T-helper 2 cell treated with Interferon-gamma antibody and Interleukin-4, amounts not matched to agents 100 ng/mL and 5 ng/mL, for 36 hours (primary cell): ENCODE results near the gene NEO1. TPM values are rescaled to one million over a fixed set of nuclear protein-coding genes. Genes with fewer than 3 reads are reported as not detected.

ENCODE experiments used
- intact Hi-C: fragments of 100-400 bp; cut with micrococcal nuclease; formaldehyde crosslinking; loops from one replicate; pipeline ENCODE4 v1.15.1; 2023
- total RNA-seq: library from RNA; stranded (reverse); gene quantifications from 2 replicates; pipeline ENCODE4 v1.2.3, GENCODE V29; 2022

Gene NEO1, protein sequence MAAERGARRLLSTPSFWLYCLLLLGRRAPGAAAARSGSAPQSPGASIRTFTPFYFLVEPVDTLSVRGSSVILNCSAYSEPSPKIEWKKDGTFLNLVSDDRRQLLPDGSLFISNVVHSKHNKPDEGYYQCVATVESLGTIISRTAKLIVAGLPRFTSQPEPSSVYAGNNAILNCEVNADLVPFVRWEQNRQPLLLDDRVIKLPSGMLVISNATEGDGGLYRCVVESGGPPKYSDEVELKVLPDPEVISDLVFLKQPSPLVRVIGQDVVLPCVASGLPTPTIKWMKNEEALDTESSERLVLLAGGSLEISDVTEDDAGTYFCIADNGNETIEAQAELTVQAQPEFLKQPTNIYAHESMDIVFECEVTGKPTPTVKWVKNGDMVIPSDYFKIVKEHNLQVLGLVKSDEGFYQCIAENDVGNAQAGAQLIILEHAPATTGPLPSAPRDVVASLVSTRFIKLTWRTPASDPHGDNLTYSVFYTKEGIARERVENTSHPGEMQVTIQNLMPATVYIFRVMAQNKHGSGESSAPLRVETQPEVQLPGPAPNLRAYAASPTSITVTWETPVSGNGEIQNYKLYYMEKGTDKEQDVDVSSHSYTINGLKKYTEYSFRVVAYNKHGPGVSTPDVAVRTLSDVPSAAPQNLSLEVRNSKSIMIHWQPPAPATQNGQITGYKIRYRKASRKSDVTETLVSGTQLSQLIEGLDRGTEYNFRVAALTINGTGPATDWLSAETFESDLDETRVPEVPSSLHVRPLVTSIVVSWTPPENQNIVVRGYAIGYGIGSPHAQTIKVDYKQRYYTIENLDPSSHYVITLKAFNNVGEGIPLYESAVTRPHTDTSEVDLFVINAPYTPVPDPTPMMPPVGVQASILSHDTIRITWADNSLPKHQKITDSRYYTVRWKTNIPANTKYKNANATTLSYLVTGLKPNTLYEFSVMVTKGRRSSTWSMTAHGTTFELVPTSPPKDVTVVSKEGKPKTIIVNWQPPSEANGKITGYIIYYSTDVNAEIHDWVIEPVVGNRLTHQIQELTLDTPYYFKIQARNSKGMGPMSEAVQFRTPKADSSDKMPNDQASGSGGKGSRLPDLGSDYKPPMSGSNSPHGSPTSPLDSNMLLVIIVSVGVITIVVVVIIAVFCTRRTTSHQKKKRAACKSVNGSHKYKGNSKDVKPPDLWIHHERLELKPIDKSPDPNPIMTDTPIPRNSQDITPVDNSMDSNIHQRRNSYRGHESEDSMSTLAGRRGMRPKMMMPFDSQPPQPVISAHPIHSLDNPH (N-terminal part only)
- total RNA-seq, result 4.5 and 6.1 TPM in 2 replicates

DNA sequence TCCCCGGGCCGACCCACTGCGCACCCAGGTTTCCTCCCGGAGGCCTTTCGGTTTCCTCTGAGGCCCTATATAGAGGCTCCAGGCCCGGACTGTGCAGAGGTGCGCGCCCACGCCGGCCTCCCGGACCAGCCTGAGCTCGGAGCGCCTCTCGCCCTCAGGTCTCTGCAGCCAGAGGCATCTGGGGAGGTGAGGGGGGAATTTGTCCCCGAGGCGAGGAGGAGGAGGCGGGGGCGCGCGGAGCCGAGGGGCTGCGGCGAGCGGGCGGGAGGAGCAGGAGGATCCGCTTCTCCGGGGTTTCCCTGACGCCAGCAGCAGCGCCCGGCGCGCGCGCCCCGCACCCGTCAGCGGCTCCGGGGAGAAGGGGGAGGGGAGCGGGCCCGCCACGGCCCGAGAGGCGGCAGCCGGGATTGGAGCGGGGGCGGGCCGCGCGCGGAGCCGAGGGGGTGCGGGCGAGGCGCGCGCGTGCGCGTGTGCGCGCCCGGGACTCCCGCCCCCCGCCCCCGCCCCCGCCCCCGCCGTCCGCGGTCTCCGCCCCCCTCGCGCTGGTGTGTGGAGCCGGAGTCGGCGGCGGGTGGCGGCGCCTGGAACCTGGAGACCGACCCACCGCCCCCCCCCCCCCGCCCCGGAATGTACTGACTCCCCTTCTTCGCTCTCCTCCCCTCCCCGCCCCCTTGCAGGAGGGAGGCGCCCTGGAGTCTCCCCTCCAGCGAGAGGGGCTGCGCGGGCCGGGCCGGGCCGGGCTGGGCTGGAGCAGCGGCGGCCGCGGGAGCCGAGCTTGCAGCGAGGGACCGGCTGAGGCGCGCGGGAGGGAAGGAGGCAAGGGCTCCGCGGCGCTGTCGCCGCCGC is at the start of gene NEO1:
TSS of gene NEO1 (plus strand) at position 657 of the 846 bp plus-strand sequence. CDS start 213 bp downstream, outside the sequence.
- intact Hi-C loops, result loop anchor here (2.0 to 10.0 kb wide), 2 partner anchors 269 to 583 kb away; partner anchors contain the start of genes ADPGK and NPTN

GRCh38 chr15:73004462-73004861 is 47.8 kb upstream of the NEO1 start:
- intact Hi-C loops, result no loop called here

GRCh38 chr15:73005032-73005431 is 47.2 kb upstream of the NEO1 start:
- intact Hi-C loops, result no loop called here

GRCh38 chr15:73005446-73005845 is 46.8 kb upstream of the NEO1 start:
- intact Hi-C loops, result no loop called here

- intact Hi-C loops, result no loop called here
These were observed 45.7 kb upstream of the NEO1 start for GRCh38 chr15:73006523-73006922.

- intact Hi-C loops, result no loop called here
These were observed 42.9 kb upstream of the NEO1 start for GRCh38 chr15:73009066-73010056.

DNA sequence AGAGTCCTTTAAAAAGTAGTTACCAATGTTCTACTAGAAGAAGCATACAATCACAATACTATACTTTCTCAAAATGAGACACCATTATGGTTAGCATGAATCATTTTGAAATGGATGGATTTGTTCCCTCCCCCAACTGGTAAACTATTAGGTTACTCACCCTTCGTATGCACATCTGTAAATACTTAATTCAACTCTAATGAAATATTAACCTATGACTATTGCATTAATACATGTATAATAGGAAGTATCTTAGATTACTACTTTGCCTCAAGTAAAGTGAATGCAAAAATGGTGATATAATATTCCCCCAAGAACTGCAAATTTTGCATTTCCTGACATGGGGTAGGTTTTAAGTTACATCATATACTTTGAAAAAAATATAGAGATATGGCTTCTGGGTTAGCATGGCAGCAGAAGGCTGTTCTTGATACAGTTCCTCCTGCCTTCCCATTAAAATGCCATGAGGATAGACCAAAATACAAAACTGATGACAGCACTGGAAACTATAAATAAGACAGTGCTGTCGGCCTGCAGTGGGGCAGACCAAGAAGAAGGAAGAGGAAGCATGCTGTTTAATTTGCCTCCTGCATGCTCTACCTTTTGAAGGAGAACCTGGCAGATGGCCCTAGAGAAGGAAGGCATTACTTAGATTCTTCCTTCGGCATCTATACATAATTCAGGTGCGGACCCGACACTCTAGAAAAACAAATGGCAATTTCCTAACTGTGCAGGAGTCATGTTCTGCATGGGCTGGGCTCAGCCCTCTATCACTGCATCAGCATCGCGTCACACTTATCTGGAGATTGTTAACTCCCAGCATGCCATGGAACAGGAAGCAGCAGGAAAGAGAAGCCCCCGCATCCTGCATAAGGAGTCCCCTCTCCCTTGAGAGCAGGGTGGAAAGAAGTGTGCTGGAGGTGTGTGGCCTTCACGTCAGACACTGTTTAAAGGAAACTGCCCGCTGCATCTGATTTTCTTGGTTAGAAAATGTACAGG is 41.8 kb upstream of the NEO1 start:
- intact Hi-C loops, result no loop called here

GRCh38 chr15:73014904-73015303 is 37.4 kb upstream of the NEO1 start:
- intact Hi-C loops, result no loop called here

DNA sequence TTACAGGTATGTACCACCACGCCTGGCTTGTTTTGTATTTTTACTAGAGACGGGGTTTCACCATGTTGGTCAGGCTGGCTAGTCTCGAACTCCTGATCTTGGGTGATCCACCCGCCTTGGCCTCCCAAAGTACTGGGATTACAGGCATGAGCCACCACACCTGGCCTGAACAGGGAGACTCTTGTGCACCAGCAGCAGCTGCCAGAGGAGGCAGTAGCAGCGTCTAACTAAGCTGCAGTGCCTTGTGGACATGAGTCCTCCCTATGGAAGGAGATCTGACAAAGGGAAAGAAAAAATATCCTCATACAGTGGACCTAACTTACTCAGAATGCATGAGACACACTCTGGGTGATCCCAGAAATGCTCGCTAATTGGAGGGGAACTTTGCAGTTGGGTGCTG is 36.8 kb upstream of the NEO1 start:
- intact Hi-C loops, result no loop called here

DNA sequence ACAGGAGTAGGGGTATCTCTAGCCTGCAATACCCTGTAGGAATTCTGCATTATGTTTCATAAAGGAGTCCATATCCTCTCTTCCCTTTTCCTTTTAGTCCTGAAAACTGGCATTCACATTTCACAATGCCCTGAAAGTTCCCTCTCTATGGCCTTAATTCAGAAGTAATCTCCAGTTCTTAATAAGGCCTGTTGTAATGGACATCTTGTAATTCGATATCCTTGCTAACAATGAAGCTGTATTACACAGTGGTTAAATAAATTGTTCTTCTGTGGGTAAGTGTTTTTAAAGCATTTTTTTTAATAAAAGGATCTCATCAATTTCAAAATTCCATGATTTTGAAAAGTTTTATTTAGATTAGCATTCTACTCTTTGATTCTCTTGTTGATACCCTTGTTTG is 34.3 kb upstream of the NEO1 start:
- intact Hi-C loops, result no loop called here

DNA sequence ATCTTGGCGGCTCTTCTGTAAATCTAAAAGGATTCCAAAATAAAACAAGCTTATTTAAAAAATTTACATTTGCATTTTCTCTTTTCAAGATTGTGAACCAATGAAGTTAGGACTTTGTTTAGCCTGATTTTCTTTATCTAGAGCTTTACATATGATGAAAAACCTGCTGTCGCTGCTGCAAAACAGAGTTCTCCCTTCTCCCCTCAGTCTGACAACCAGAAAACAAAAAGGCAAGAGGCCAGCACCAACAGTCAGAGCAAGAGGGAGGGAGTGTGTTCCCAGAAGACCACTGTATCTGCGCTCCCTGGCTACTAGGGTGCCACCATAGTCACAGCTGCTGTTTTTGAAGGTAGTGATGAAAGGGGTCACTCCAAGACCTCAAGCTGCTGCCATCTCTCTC is 33.1 kb upstream of the NEO1 start:
- intact Hi-C loops, result no loop called here

- intact Hi-C loops, result no loop called here
These were observed 32.6 kb upstream of the NEO1 start for GRCh38 chr15:73019601-73020146.

- intact Hi-C loops, result no loop called here
These were observed 31.1 kb upstream of the NEO1 start for GRCh38 chr15:73021139-73021621.

DNA sequence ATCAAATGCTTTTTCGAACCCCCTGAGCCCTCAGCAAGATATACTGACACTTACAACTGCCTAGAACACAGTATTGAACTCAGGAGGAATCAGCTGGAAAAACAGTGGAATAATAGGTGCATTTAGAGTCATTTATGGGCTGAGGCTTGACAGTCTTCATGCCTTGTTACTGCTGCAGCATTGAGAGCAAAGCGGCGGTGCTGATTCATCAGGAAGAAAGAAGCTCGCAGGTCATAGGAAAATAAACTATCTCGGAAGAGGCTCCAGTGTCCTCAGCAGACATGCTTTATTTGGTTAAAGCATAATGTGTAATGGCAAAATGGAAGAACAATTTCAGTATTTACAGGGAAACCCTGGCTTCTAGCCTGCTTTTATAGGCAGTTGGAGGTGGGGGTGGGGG is 30.1 kb upstream of the NEO1 start:
- intact Hi-C loops, result no loop called here

- intact Hi-C loops, result no loop called here
These were observed 29.2 kb upstream of the NEO1 start for GRCh38 chr15:73023071-73023470.

- intact Hi-C loops, result no loop called here
These were observed 28.1 kb upstream of the NEO1 start for GRCh38 chr15:73024168-73024567.

DNA sequence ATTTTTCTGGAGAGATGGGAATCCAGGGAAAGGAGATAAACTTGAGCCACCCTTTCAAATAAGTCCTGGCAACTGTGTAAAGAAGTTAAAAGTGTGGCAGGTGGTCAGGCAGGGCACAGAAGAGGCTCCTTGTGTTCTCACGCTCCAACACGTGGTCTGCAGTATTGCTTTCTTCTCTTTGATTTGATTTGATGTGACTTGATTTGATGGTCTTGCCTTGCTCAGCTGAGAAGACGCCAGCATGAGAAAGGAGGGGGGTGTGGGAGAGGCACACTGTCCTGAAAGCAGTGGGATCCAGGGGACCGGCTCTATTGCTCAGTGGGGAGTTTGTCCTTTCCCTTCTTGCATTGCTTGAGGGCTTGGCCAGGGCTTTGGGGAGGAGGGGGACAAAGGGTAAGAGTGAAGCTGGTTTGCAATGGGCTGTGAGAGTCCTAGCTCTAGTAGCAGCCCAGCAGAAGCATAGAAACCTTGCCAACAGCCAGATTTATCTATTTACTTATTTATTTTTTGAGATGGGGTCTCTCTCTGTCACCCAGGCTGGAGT is 25.7 kb upstream of the NEO1 start:
- intact Hi-C loops, result no loop called here
